ENCODE data around the gene ZNF500. TPM values are rescaled to one million over a fixed set of nuclear protein-coding genes. Genes with fewer than 3 reads are reported as not detected.

The ZNF500 gene
- total RNA-seq, 1 experiment from 2014 or later: 20.1 TPM

DNA sequence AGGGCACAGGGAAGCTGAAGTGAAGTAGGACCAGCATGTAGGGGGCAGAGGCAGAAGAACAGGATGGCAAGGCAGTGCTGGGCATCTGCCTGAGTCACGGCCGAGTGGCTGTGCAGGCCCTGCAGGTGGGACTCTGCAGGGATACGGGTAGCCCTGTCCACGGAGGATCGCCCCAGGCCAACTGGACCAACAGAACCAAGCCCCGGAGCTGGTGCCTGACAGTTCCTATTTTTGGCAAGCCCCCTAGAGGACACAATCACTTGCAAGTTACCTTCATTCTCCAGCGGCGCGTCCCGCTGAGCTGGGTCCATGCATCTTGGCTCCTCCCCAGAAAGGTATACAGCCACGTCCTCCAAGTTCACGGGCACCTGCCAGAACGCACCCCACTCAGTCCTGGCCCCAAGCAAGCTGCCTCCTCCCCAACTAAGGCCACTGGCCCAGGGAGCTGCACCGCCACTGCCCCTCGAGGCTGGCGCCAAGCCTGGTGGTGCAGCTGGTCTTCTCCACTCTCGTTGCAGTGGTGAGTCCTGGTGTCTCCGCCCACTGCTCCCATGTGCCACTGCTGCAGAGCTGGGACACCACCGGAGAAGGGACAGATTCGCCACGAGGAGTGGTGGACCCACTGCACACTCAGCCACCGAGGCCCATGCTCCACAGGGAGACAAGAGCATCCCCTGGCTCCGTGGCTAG, 6.6 kb downstream of the ZNF500 start:
- no peaks in the 10 kb centered on the region for H3K4me1 ChIP-seq (ENCODE audit: control insufficient read depth in 1 of 2, insufficient read depth in 2 of 2, low read length in 2 of 2)
- DNase-seq (ENCODE audit: low read depth, low spot score) (no peak), ATAC-seq (no peak; the same call in 1 of the 2 replicates)
- no peak for TF ChIP-seq ATF3 (IDR thresholded peaks at IDR 0.05)
- TF ChIP-seq ZNF274 (IDR thresholded peaks at IDR 0.05; ENCODE audit: low read depth, low read length): no peak
- no peak for TF ChIP-seq CBX3 (IDR thresholded peaks at IDR 0.05; ENCODE audit: low read depth)
- TF ChIP-seq SP1 (IDR thresholded peaks at IDR 0.05; ENCODE audit: low read depth): no peak
- no peaks in the 10 kb centered on the region for H3K9me2 ChIP-seq (ENCODE audit: insufficient read depth)
- peaks cover 9% of the 10 kb centered on the region; the same call in 1 of the 2 replicates for H3K79me2 ChIP-seq (ENCODE audit: insufficient read depth, low read length)
- H2AFZ ChIP-seq (ENCODE audit: low read depth, low read length, poor library complexity, severe bottlenecking): no peak overlapping the region
- ChIA-PET POLR2A (no interaction called here), RAD21 (ENCODE audit: low non-redundant PET in 1 of 2, low total read pairs in 2 of 2, uncharacterized antibody in 2 of 2, unreplicated experiment in 2 of 2) (no interaction called here), CTCF (no interaction called here)
- H3K4me3 ChIP-seq (replicated peaks in 1 of 2; ENCODE audit: low read depth in 1 of 2, low read length in 2 of 2): no peak overlapping the region
- no peaks in the 10 kb centered on the region for H4K20me1 ChIP-seq (ENCODE audit: insufficient read depth)
- no peak overlapping the region for H3K27ac ChIP-seq (ENCODE audit: low read depth, low read length)
- no peak overlapping the region for H3K4me2 ChIP-seq (ENCODE audit: low read length)
- peaks cover 0 to 4% of the 10 kb centered on the region in 2 experiments; a peak in 1 of 4 replicates for H3K9me3 ChIP-seq (ENCODE audit: control insufficient read depth in 1 of 2, insufficient read depth in 1 of 2, low read depth in 1 of 2, low read length in 2 of 2)
- intact Hi-C loops (cut with micrococcal nuclease): no loop called here
- no peaks in the 10 kb centered on the region for H3K27me3 ChIP-seq (ENCODE audit: insufficient read depth, low read length)
- H3K9ac ChIP-seq (ENCODE audit: low read length): no peak overlapping the region
- BruUV-seq (replicated peaks): no TSS peak
- peaks cover 15 to 41% of the 10 kb centered on the region in 2 experiments; a peak in 3 of 4 replicates for H3K36me3 ChIP-seq (ENCODE audit: control insufficient read depth in 1 of 2, insufficient read depth in 2 of 2, low read length in 2 of 2)

- H3K27me3 ChIP-seq (ENCODE audit: insufficient read depth, low read length): no peaks in the 10 kb centered on the region
- H3K79me2 ChIP-seq (ENCODE audit: insufficient read depth, low read length): peaks cover 4% of the 10 kb centered on the region; the same call in 1 of the 2 replicates
- ChIA-PET CTCF (no interaction called here), POLR2A (no interaction called here), RAD21 (ENCODE audit: low non-redundant PET in 1 of 2, low total read pairs in 2 of 2, uncharacterized antibody in 2 of 2, unreplicated experiment in 2 of 2) (no interaction called here)
- intact Hi-C loops (cut with micrococcal nuclease): no loop called here
- H3K9ac ChIP-seq (ENCODE audit: low read length): no peak overlapping the region
- H2AFZ ChIP-seq (ENCODE audit: low read depth, low read length, poor library complexity, severe bottlenecking): no peak overlapping the region
- ATAC-seq (no peak), DNase-seq (ENCODE audit: low read depth, low spot score) (no peak)
- H3K9me3 ChIP-seq (ENCODE audit: control insufficient read depth in 1 of 2, insufficient read depth in 1 of 2, low read depth in 1 of 2, low read length in 2 of 2): peaks cover 0 to 4% of the 10 kb centered on the region in 2 experiments; a peak in 1 of 4 replicates
- no peak overlapping the region for H3K27ac ChIP-seq (ENCODE audit: low read depth, low read length)
- no peak overlapping the region for H3K4me3 ChIP-seq (replicated peaks in 1 of 2; ENCODE audit: low read depth in 1 of 2, low read length in 2 of 2)
- H3K36me3 ChIP-seq (ENCODE audit: control insufficient read depth in 1 of 2, insufficient read depth in 2 of 2, low read length in 2 of 2): peaks cover 14 to 29% of the 10 kb centered on the region in 2 experiments; a peak in 3 of 4 replicates
- BruUV-seq (replicated peaks): no TSS peak
- TF ChIP-seq SRF (IDR thresholded peaks at IDR 0.05; ENCODE audit: low read depth): no peak
- TF ChIP-seq ZFX (IDR thresholded peaks at IDR 0.05): no peak
- TF ChIP-seq ELF1 (IDR thresholded peaks at IDR 0.05; ENCODE audit: borderline replicate concordance, low read depth): no peak
- TF ChIP-seq RAD21 (IDR thresholded peaks at IDR 0.05; ENCODE audit: low read depth): no peak
- no peak for TF ChIP-seq CTCF (IDR thresholded peaks at IDR 0.05 in 2 of 3, conservative IDR thresholded peaks at IDR 0.05 in 1 of 3; ENCODE audit: borderline replicate concordance in 1 of 3, insufficient read depth in 1 of 3, low read depth in 2 of 3, low read length in 2 of 3)
- no peak for TF ChIP-seq CEBPB (IDR thresholded peaks at IDR 0.05; ENCODE audit: low read depth)
- TF ChIP-seq SP1 (IDR thresholded peaks at IDR 0.05; ENCODE audit: low read depth): no peak
- no peaks in the 10 kb centered on the region for H4K20me1 ChIP-seq (ENCODE audit: insufficient read depth)
- H3K4me2 ChIP-seq (ENCODE audit: low read length): no peak overlapping the region
- H3K9me2 ChIP-seq (ENCODE audit: insufficient read depth): no peaks in the 10 kb centered on the region
- no peaks in the 10 kb centered on the region for H3K4me1 ChIP-seq (ENCODE audit: control insufficient read depth in 1 of 2, insufficient read depth in 2 of 2, low read length in 2 of 2)
Observed at GRCh38 chr16:4755687-4756086, 11.3 kb downstream of the ZNF500 start.
